Measurements from ENCODE around the gene WDR82. TPM values are rescaled to one million over a fixed set of nuclear protein-coding genes. Genes with fewer than 3 reads are reported as not detected.
A peak's percentile ranks its signal among the peaks of the same experiment; 100 is the strongest.
"Not testable (repeated sequence)": the region's sequence is repeated elsewhere in the genome, so short reads cannot be mapped to it uniquely, and the experiment has no call there.

Gene WDR82
- polyA plus RNA-seq, 3 donors, result 16.3 to 44.0 (median 40.5) TPM

GRCh38 chr3:52292247-52293065 lies 14.0 kb upstream of the WDR82 start:
- 91 to 95% (median 93%) methylated on average over 20 of the region's 20 CpGs for WGBS, 3 donors

GRCh38 chr3:52291508-52292181 lies 13.2 kb upstream of the WDR82 start:
- 54 to 81% (median 74%) methylated on average over 7 of the region's 7 CpGs for WGBS, 3 donors
- H3K27ac ChIP-seq (ENCODE audit: low read depth, low read length), result no peak overlapping the region

More at GRCh38 chr3:52292247-52293065, 14.0 kb upstream of the WDR82 start:
- no peak overlapping the region for H3K27ac ChIP-seq (ENCODE audit: low read depth, low read length)

- WGBS, 3 donors, result 54 to 93% (median 84%) methylated on average over 23 of the region's 23 CpGs
- H3K27ac ChIP-seq (ENCODE audit: low read depth, low read length), result no peak overlapping the region
These were observed 12.4 kb upstream of the WDR82 start for GRCh38 chr3:52290596-52291507.

GRCh38 chr3:52289747-52290595 lies 11.5 kb upstream of the WDR82 start:
- H3K27ac ChIP-seq (ENCODE audit: low read depth, low read length), result no peak overlapping the region
- WGBS, 3 donors, result 30 to 87% (median 70%) methylated on average over 15 of the region's 15 CpGs

- no peak overlapping the region for H3K27ac ChIP-seq (ENCODE audit: low read depth, low read length)
- 41 to 91% (median 91%) methylated on average over 1 of the region's 1 CpG for WGBS, 3 donors
These were observed 10.9 kb upstream of the WDR82 start for GRCh38 chr3:52289338-52289746.

- no peak overlapping the region for H3K27ac ChIP-seq (ENCODE audit: low read depth, low read length)
These were observed 10.2 kb upstream of the WDR82 start for GRCh38 chr3:52288674-52289073.

GRCh38 chr3:52286777-52287110 lies 8.3 kb upstream of the WDR82 start:
- no peak overlapping the region for H3K27ac ChIP-seq (ENCODE audit: low read depth, low read length)
- WGBS, 3 donors, result 57 to 68% (median 58%) methylated on average over 8 of the region's 8 CpGs

More at GRCh38 chr3:52288674-52289073, 10.2 kb upstream of the WDR82 start:
- 90 to 93% (median 92%) methylated on average over 6 of the region's 6 CpGs for WGBS, 3 donors

GRCh38 chr3:52284051-52284450 lies 5.6 kb upstream of the WDR82 start:
- WGBS, 3 donors, result 85 to 93% (median 89%) methylated on average over 4 of the region's 4 CpGs
- H3K27ac ChIP-seq (ENCODE audit: low read depth, low read length), result not testable (repeated sequence)

- no peak overlapping the region for H3K27ac ChIP-seq (ENCODE audit: low read depth, low read length)
- 44 to 75% (median 61%) methylated on average over 1 of the region's 1 CpG for WGBS, 3 donors
These were observed 4.9 kb upstream of the WDR82 start for GRCh38 chr3:52283306-52283705.

- WGBS, 3 donors, result 56 to 63% (median 58%) methylated on average over 8 of the region's 8 CpGs
- H3K27ac ChIP-seq (ENCODE audit: low read depth, low read length), result no peak overlapping the region
These were observed 3.7 kb upstream of the WDR82 start for GRCh38 chr3:52281981-52282801.

GRCh38 chr3:52280050-52280461 lies 1.6 kb upstream of the WDR82 start:
- no peak overlapping the region for H3K27ac ChIP-seq (ENCODE audit: low read depth, low read length)

GRCh38 chr3:52279596-52279995 lies 1.1 kb upstream of the WDR82 start:
- 30 to 47% (median 36%) methylated on average over 2 of the region's 2 CpGs for WGBS, 3 donors
- no peak overlapping the region for H3K27ac ChIP-seq (ENCODE audit: low read depth, low read length)

More at GRCh38 chr3:52280050-52280461, 1.6 kb upstream of the WDR82 start:
- WGBS, 3 donors, result 29 to 39% (median 35%) methylated on average over 6 of the region's 6 CpGs

GRCh38 chr3:52277972-52278509 lies 408 bp downstream of the WDR82 start:
- 0 to 1% (median 0%) methylated on average over 47 to 54 of the region's 54 CpGs for WGBS, 3 donors
- H3K27ac ChIP-seq (ENCODE audit: low read depth, low read length), result peak overlapping the region; percentile 22

GRCh38 chr3:52277071-52277964 lies 1.1 kb downstream of the WDR82 start:
- H3K27ac ChIP-seq (ENCODE audit: low read depth, low read length), result peak overlapping the region; percentile 22
- 1 to 2% (median 1%) methylated on average over 28 of the region's 28 CpGs for WGBS, 3 donors

- H3K27ac ChIP-seq (ENCODE audit: low read depth, low read length), result not testable (repeated sequence)
These were observed 3.7 kb downstream of the WDR82 start for GRCh38 chr3:52274781-52275180.

GRCh38 chr3:52272831-52273230 lies 5.6 kb downstream of the WDR82 start:
- no peak overlapping the region for H3K27ac ChIP-seq (ENCODE audit: low read depth, low read length)
- WGBS, 3 donors, result 62 to 81% (median 74%) methylated on average over 3 of the region's 3 CpGs

More at GRCh38 chr3:52274781-52275180, 3.7 kb downstream of the WDR82 start:
- WGBS, 3 donors, result 91% methylated on average over 18 of the region's 18 CpGs

All from adipose tissue (tissue), 3 donors.